ENCODE measurements around the gene CLHC1.

- TF ChIP-seq CEBPB (IDR thresholded peaks at IDR 0.05) = no peak
- no peak for TF ChIP-seq TAF1 (IDR thresholded peaks at IDR 0.05; ENCODE audit: low read depth)
- TF ChIP-seq REST (IDR thresholded peaks at IDR 0.05; ENCODE audit: low read depth) = no peak
- TF ChIP-seq TEAD4 (IDR thresholded peaks at IDR 0.05) = no peak
- no peak for TF ChIP-seq EP300 (IDR thresholded peaks at IDR 0.05; ENCODE audit: borderline replicate concordance)
- no peak for TF ChIP-seq MAX (IDR thresholded peaks at IDR 0.05)
- no peak for TF ChIP-seq EGR1 (IDR thresholded peaks at IDR 0.05)
- no peak for TF ChIP-seq USF1 (IDR thresholded peaks at IDR 0.05)
- TF ChIP-seq CREB1 (IDR thresholded peaks at IDR 0.05; ENCODE audit: low read depth) = no peak
- TF ChIP-seq YY1 (IDR thresholded peaks at IDR 0.05; ENCODE audit: low read depth) = no peak
Measured at GRCh38 chr2:55228226-55228563, 3.9 kb downstream of the CLHC1 start.
